Fibroblast of skin of right quadriceps (primary cell): Measurements from ENCODE around the gene FOXA1.

Experiments
- DNase-seq: peaks from one replicate; pipeline ENCODE4 v3.0.0-alpha.2; 2013

Gene FOXA1

DNA sequence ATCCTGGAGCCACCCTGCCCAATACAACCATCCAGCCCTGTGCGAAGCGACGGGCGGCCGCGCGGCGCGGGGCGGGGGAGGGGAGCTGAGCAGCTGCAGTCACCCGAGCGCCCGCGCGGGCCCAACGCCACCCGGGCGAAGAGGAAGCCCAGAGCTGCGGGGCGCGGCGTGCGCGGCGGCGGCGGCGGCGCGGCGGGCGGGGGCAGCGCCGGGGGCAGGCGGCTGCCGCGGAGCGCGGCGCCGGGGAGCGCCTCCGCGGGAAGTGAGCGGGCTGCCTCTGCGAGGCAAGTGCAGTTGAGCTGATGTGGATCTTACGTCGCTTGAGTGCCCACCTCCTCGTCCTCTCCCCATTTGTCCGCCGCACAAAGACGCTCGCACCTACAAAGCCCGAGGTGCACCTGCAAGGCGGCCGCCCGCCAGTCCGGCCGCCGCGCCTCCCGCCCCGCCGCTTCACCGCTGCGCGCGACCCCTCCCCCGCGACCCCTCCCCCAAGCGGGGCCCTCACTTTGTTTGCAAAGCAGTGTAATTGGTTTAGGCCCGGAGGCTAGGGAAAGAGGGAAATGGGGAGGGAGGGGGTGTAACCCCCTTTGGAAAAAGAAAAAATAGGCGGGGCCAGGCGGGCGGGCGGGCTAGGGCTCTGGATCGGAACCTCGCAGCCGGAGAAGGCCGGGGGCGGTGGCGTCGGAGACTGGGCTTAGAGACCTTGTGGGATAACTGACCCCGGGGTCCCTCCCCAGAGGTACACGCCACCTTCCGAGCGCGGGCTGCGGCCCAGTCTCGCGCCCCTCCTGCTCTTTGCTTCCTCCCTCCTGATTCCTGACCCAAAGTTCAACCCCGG, at the start of gene FOXA1, which contains the start of gene TTC6:
Gene FOXA1, minus strand, starts transcription at position 279 of the 838 bp plus-strand sequence. Its CDS starts 277 bp downstream, at position 2.
Gene TTC6, plus strand, starts transcription at position 659 of the 838 bp plus-strand sequence. CDS start 26,436 bp downstream, outside the sequence.
- DNase-seq: no peak

DNA sequence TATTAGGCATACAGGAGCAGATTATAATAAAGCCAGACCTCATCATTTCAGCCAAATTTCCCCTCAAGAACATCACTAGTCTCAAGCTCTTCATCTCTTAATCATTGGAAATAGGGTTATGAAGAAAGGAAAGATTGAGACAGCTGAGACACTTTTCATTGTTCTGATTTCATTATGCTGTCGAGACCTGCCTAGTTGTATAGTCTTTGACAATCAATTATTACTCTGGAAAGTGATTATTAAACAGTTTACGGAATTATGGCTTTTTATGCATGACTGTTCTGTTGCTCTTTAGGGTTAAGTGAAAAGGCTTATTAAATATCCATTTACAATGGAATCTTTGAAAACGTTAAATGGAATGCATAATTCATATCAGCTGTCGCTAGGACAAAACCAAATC, 48.7 kb upstream of the FOXA1 start:
- no peak for DNase-seq

DNA sequence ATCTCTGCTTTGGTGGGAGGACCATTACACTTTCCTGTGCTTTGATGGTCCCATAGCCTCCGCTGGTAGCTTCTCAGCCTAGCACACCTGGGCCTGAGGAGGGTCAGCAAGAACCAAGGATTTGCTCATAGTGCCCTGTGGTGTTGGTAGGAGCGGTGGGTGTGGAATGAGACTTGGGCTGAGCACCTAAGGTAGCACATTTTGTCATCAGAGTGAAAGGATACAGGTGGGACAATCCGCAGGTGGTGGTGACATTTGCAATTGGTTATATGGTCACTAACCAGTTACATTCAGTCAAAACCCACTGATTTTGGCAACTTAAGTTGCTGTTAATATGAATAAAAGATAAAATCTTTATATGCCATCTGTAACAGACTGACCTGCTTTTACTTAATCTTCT, 47.1 kb upstream of the FOXA1 start:
- DNase-seq: no peak

DNA sequence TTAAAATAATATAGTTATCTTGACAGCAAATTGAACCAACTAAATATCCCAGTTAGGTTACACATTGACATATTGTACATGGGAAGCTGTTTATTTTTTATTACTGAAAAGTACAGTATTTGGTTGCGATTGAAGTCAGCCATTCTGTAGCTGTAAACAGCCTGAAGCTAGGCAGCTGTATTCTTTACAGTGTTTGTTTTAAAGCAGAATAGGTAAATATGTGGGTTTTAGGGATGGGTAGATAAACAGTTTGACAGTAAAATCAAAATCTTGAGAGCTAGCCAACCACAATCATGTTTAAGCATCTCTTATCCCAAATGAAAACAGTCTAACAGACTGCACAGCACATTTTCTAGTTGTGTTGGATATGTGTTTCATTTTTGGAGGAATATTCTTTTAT, 46.1 kb upstream of the FOXA1 start:
- DNase-seq: no peak

DNA sequence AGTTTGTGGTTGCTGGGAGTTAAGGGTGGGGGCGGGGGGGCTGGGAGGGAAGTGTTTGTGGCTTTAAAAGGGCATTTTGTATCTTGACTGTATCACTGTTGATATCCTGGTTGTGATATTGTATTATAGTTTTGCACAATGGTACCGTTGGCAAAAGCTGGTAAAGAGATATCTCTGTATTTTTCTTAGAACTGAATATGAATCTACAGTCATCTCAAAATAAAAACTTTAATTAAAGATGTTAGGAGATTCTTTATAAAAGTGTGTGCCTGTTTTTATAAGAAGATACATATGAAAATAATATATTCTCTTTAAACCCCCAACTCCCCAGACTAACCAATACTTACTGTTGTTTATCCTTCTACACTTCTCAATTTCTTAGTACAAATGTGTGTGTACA, 43.5 kb upstream of the FOXA1 start:
- no peak for DNase-seq

DNA sequence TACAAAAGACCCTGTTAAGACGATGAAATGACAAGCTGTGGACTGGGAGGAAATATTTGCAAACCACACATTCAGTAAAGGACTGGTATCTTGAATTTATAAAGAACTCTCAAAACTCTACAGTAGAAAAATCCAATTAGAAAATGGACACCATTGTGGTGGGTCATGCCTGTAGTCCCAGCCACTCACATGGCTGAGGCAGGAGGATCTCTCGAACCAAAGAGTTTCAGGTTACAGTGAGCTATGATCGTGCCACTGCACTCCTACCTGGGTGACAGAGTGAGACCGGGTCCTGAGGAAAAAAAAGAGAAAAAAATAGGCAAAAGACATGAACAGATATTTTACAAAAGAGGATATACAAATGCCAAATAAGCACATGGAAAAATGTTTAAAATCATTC, 42.3 kb upstream of the FOXA1 start:
- DNase-seq: no peak

DNA sequence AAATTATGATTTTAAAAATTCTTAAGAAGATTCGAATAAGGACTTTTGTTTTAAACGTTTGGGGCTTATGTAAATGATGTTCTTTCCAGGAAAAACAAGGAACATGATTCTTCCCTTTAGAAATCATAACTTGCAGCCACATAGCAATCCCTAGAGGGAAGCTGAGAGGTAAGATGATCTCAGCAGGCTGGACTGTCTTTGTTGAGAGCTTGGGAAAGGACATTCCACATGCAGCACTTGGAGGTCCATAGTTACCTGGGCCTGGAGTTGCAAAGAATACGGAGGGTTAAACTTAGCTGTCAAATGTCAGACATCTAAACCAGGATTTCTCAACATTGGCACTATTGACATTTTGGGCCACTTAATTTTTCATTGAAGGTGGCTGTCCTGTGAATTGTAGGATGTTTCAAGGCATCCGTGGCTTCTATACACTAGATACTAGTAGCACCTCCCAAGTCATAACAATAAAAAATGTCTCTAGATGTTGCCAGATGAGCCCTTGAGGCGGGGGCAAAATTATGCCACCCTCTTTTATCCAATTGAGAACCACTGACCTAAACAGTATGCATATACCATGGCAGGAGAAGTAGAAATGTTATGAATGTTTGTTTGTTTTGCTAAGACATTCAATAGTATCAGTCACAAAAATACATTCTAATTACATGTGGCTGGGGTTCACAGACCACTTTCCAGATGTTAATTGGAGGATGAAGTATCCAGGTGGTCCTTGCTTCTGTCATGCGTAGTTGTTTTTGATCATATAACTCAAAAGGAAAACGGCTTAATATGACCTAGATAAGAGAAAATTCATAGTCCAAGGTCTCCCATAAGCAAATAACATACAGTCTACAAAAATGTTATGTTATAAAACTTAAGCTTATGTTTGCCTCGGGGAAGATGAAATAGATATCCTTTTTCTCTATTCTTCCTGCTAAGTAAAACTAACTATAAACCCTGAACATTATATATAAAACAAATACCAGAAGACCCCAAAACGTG, 30.8 kb upstream of the FOXA1 start:
- no peak for DNase-seq

DNA sequence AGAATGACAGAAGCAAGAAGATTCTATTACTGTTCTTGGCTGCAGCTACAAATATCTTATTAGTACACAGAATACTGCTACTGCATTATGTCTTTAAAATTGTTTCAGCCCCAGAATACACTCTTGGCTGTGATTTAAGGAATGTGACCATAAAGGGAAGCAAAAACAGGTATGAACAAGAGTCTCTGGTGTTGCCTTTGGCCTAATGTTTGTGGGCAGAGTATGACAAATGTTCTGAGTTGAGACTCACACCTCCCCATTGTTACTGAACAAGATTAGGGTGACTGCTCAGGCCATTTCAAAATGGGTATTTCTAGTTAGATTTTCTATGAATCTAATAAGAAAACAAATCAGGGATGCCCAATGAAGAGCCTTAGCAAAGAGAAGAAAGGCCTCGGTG, 28.9 kb upstream of the FOXA1 start:
- DNase-seq: no peak

DNA sequence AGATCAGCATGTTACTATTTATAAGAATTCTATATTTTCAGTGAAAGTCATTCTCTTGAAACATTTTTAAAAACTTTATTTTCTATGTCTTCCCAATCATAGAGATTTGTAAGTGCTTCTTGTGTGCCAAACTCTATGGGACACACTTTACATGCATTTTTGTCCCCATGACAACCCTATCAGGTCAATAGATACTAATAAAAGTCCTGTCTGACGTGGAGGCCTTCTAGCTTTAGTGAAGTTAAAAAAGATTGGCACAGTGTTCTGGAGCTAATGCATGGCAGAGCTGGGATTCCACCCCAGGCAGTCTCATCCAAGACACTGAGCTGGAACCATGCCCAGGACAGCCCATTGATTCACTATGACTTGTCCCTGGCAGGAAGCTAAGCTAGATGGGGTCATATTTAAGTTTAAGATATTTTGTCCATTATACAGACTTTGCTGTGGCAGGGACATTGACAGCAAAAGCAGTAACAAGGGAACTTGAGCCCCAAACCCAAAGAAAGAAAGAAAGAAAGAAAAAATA, 28.4 kb upstream of the FOXA1 start:
- DNase-seq: peak; percentile 82

DNA sequence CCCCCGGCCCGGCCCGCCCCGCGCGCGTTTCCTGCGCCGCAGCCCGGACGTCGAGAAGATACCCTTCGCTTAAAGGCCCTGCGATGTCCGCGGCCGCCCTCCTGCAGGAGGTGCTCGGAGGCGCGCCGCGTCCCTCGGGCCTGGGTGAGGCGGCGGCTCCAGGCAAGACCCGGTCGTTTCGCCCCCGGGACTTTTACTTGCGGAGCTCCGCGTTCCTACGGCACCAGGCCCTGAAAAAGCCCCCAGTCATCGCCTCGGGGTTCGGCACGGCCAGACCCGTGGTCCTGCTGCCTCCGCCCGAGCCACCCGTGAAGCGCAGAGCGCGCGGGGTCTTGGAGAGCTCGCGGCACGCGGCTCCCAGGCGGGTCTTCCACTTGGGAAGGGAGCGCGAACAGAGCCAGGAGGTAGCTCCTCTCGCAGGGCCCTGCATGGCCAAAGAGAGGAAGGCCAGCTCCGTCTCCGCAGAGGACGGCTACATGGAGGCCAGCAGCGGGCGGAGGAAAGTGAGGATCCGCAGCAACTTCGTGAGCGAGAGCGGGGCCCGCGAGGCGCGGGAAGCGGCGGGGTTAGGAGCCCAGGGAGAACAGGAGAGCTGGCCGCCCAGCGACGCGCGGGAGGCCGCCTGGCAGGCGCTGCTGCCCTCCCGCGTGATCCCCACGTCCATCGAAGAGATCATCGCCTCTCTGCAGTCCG, 27.3 kb upstream of the FOXA1 start:
- DNase-seq: peak; percentile 51

DNA sequence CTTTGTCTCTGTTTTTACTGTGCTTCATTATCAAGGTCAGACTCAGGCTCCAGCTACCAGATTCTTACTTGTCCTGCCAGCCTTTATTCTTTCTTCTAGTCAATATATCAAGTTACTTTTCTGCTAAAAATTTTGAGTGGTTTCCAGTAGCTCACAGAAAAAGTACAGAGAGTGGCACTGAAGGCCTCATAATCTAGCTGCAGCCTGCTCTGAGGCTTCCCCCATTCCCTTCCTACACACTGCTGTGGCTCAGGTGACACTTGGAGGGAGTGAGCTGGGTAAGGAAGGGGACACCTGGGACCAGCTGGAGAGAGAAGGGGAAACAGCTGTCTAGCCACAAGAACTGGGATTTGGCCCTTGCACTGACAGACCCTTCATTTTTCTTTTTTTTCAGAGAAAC, 25.8 kb upstream of the FOXA1 start:
- DNase-seq: no peak

DNA sequence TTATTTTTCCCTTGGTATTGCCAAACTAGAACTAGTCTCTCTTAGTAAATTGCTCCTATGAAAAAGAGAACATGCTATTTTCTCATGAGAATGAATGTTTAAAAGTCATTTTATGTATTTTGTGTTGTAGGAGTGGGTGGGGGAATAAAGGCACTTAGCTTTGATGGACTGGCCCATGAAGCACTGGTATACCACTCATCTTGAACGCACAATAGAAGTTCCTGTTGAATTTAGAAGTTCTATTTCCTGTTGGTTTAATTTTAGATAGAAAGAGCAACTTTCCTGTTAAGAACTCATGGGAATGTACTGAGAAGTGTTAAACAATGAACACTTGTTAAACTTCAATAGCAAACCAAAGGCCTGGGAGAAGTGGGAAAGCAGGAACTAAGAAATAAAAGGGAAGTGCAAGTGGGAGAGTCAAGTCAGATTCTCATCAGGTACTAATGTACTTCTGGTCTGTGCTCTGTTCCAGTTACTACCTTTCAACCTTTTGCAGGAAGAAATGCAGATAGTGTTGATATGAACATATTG, 23.5 kb upstream of the FOXA1 start:
- no peak for DNase-seq

DNA sequence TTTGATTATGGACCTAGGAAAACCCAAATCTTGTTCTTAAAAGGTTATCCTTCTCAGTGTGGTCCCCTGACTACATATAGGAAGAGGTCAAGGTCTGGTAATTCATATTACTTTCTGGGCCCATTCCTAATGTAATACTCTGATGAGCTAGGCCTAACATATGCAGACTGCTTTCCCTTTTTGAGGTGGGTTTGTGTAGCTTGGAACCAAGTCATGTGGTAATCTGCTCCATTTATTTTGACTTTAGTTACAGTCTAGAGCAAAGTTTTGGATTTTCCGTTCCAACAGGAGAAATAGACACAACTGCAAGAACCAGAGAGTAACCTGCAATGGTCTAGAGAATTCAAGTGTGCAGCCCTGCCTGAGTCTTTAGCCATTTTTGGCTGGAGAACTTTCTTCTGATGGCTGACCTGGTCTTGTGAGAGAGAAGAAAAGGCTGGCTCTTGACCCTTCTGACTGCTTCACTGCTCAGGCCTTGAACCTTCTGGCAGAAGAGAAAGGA, 22.9 kb upstream of the FOXA1 start:
- no peak for DNase-seq

DNA sequence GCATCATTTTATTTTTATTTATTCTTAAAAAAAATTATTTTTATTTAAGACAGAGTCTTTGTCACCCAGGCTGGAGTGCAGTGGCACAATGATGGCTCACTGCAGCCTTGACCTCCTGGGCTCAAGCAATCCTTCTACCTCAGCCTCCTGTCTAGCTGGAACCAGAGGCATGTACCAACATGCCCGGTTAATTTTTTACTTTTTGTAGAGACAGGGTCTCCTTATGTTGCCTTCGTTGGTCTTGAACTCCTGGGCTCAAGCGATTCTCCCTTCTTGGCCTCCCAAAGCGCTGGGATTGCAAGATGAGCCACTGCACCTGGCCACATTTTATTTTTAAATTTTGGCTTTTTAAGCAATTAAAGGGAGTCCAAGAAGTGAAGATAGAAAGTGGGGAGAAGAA, 21.8 kb upstream of the FOXA1 start:
- no peak for DNase-seq

DNA sequence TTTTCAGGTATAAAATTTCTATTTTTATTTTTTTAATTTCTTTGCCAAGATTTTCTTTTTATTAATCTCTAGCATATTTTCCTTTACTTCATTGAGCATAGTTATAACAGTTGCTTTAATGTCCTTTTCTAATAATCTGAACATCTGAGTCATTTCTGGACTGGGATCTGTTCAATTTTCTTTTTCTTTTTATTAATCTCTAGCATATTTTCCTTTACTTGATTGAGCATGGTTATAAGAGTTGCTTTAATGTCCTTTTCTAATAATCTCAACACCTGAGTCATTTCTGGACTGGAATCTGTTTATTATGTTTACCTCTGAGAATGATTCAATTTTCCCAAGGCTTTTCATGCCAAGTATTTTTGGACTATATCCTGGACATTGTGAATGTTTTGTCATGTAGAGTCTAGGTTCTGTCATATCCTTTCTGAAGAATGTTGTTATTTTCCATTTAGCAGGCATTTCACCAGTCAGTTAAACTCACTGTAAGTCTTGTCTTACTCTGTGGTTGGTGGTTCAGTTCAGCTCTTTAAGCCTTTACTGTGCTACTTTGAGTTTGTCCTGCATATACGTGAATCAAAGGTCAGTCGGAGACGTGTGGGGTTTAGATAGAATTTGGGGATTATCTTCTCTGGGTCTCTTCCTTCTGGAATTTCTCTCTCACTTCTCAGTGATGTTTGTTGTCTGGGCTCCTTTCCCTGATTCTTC, 20.7 kb upstream of the FOXA1 start:
- DNase-seq: no peak

DNA sequence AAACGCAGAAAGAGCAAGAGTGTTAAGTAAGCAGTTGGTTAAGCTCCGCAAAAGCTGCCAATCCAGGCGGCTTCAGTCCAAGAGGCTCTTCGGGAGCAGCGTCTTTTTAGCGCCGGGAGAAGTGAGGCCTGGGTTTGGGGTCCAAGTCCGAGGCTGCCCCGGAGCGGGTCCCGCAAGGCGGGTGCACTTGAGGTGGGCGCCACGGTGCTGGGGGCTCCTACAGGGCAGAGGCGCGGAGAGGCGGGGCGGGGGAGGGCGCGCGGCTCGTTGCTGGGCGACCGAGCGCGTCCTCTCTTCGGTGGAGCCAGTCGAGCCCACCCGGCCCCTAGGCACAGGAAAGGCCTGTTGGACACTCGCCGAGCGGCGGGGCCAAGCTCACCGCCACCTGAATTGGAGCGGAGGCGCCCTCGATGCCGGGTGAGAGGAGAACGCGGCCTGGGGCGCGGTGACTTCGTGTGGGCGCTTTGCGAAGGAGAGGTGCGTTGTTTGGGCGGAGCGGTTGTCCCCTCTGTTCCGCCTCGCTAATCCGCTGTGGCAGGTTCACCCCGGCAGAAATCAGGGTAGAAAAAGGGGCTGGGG, 16.0 kb upstream of the FOXA1 start:
- DNase-seq: no peak

DNA sequence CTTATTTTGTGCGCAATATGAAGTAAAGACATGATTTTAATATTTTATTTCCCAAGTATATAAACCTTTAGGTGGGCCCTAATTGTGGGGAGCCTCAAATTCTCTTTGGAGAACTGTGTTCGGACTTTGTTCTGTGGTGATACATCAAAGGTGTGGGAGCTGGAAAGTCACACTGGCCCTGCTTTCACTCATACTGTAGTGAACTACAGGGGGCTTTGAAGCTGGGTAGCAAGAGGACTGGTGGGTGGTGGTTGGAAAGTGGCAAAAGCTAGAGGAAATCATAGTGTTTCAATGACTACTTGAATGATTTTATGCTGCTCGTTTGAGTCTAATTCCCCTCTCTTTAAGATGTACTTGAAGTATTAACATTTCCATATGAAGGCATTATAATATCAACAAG, 13.6 kb upstream of the FOXA1 start:
- no peak for DNase-seq

DNA sequence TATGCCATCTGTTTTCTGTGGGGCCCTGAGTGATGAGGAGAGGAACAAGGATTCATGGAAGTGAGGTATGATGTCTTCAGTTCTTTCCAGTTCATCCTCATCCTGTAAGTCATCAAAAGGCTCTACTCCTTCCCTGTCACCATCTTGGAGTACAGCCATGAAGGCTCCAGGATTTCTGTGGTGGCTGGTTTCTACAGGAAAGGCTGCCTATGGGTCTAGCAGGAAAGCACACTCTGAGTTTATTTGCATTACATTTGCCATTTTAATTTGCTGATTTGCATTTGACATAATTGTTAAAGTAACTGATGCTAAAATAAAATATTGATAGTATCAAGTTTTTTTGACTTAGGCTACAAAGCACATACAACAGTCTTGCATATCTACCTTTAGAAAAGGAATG, 11.6 kb upstream of the FOXA1 start:
- no peak for DNase-seq

DNA sequence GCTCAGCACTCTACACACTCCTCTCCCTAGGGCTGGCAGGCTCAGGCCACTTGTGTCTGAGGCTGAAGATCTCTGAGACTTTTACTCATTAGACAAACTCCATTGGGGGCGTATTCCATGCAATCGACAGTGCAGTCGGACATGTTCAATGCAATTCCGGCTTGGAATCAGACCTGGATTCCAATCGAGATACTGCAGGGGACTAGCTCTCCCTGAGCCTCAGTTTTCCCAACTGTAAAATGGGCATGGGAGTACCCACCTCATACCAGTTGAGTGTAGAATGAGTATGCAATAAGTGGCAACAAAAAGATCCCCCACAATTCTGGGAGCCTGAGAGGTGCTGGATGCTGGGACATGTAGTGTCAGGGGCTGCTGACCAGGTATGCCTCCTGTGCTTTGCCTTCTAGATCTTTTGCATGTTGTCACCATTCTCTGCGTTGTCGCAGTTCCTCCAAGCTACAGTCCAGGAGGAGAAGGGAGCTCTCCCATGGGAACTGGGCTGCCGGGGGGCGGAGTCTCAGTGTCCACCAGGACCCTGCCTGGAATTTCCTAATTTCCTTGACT, 8.7 kb upstream of the FOXA1 start:
- DNase-seq: no peak

DNA sequence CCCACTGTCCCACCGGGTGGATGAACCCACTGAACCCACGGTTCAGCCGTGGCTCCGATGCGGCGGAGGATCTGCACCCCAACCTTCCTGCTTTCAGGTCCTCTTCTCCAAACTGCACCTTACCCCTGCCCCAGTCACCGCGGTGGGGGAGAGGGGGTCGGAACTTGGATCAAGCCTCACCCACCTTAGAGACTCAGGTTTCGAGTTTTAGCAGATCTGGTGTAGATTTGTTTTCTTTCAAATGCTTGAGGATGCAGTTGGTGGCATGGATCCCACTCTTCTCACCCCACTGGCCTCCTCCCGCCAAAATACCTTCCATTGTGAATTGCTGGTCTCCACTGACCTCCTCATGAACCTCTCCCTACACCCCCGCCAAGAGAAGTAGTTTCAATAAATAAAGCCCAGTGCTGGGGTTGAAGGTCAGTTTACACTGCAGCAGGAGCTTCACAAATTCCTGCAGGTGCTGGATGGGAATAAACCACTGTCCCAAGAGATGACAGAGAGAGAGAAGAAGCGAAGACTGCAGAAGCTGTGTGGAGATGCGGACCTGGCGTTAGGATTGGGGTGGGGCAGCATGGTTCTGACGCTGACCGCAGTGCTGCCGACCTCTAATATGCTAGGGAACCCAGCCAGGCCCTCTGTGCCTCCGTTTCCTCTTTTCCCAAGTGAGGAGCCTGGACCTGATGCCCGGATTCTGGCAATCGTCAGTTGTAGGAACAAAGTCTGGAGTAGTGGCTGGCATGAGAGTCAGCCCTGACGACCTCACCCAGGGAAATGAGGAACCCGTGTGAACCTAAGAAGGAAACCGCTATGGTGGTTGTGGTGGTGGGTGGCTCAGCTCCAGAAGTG, 7.8 kb upstream of the FOXA1 start:
- DNase-seq: no peak
